PC-3 (cell line): ENCODE data around the gene SDK1. TPM values are rescaled to one million over a fixed set of nuclear protein-coding genes. Genes with fewer than 3 reads are reported as not detected.

Source experiments
- ATAC-seq: fragments of 200-7000 bp; cut with Tn5 transposase; 2 replicates; pipeline ENCODE4 v1.9.1; 2020; ENCODE audit warnings: mild to moderate bottlenecking, moderate library complexity
- BruUV-seq: library from RNA; stranded (reverse); fragments of 400-500 nt; replicated peaks from 2 replicates; lab custom pipeline; 2021; lab: Mats Ljungman, UMichigan
- CTCF ChIA-PET: fragments of 300-600 bp; sonication (Branson Sonifier 250); formaldehyde crosslinking; loops from one replicate; lab custom pipeline; 2022; ENCODE audit warnings: antibody characterized with exemption; lab: Charles Lee
- POLR2A ChIA-PET: fragments of 300-600 bp; sonication (Branson Sonifier 250); formaldehyde crosslinking; loops from one replicate; lab custom pipeline; 2022; ENCODE audit warnings: antibody characterized with exemption; ENCODE audit not compliant: unreplicated experiment; lab: Charles Lee
- DNase-seq: peaks from one replicate; pipeline ENCODE4 v3.0.0-alpha.2; 2015
- H2AFZ ChIP-seq: fragments of 300-600 bp; sonication (generic); 2 replicates; pipeline ENCODE4 v1.6.0; 2016; ENCODE audit warnings: antibody characterized with exemption, low read length
- H3F3A ChIP-seq: fragments of 300-600 bp; sonication (generic); one replicate; pipeline ENCODE4 v1.6.0; 2017; ENCODE audit warnings: antibody characterized with exemption, low read length, control low read depth, mild to moderate bottlenecking; ENCODE audit not compliant: unreplicated experiment
- H3K27ac ChIP-seq: fragments of 300-600 bp; sonication (generic); 2 replicates; pipeline ENCODE4 v1.5.1; 2016; ENCODE audit warnings: mild to moderate bottlenecking, low read length
- H3K27me3 ChIP-seq: fragments of 300-600 bp; sonication (generic); 2 replicates; pipeline ENCODE4 v1.6.1; 2016; ENCODE audit warnings: low read length, mixed read lengths
- H3K36me3 ChIP-seq: fragments of 300-600 bp; sonication (generic); 2 replicates; pipeline ENCODE4 v1.6.1; 2016; ENCODE audit warnings: low read depth, mixed run types, low read length, mixed read lengths
- H3K4me1 ChIP-seq: fragments of 300-600 bp; sonication (generic); 2 replicates; pipeline ENCODE4 v1.5.1; 2016; ENCODE audit warnings: low read length; ENCODE audit not compliant: insufficient read depth
- H3K4me2 ChIP-seq: fragments of 300-600 bp; sonication (generic); 2 replicates; pipeline ENCODE4 v1.6.0; 2016; ENCODE audit warnings: low read length
- H3K4me3 ChIP-seq: fragments of 300-600 bp; sonication (generic); 2 replicates; pipeline ENCODE4 v1.5.1; 2016; ENCODE audit warnings: mild to moderate bottlenecking, low read length, mixed read lengths
- H3K79me2 ChIP-seq: fragments of 300-600 bp; sonication (generic); 2 replicates; pipeline ENCODE4 v1.6.1; 2017; ENCODE audit warnings: low read length, mixed read lengths
- H3K9ac ChIP-seq: fragments of 300-600 bp; sonication (generic); 2 replicates; pipeline ENCODE4 v1.6.0; 2016; ENCODE audit warnings: mild to moderate bottlenecking, low read length
- H3K9me2 ChIP-seq: fragments of 300-600 bp; sonication (generic); replicated peaks from 2 replicates; pipeline ENCODE4 v1.6.1; 2016; ENCODE audit warnings: mixed run types, low read length, mixed read lengths
- H3K9me3 ChIP-seq: fragments of 300-600 bp; sonication (generic); 2 replicates; pipeline ENCODE4 v1.6.1; 2016; ENCODE audit warnings: low read length, mixed read lengths
- H4K20me1 ChIP-seq: fragments of 300-600 bp; sonication (generic); 2 replicates; pipeline ENCODE4 v1.6.1; 2016; ENCODE audit warnings: low read length, mixed read lengths
- CTCF ChIP-seq: fragments of 300-600 bp; sonication (generic); conservative IDR thresholded peaks from 2 replicates; pipeline ENCODE4 v1.5.1; 2017; ENCODE audit warnings: antibody characterized with exemption, low read depth, mild to moderate bottlenecking, low read length
- EZH2 ChIP-seq: fragments of 300-600 bp; sonication (generic); IDR thresholded peaks from one replicate; pipeline ENCODE4 v1.6.1; 2017; ENCODE audit warnings: antibody characterized with exemption, mild to moderate bottlenecking, low read length; ENCODE audit not compliant: unreplicated experiment
- EZH2phosphoT487 ChIP-seq: fragments of 300-600 bp; sonication (generic); IDR thresholded peaks from 2 replicates; pipeline ENCODE4 v1.6.1; 2018; ENCODE audit warnings: mild to moderate bottlenecking, antibody characterized with exemption, low read length, borderline replicate concordance
- intact Hi-C: fragments of 100-400 bp; cut with micrococcal nuclease; formaldehyde crosslinking; loops from 2 replicates; pipeline ENCODE4 v1.9.0; 2023
- total RNA-seq: library from RNA; depleted of rRNA; stranded (reverse); fragments of >200 nt; gene quantifications from 2 replicates; pipeline ENCODE4 v1.2.3, GENCODE V29; 2014

The SDK1 gene
- total RNA-seq, 1 experiment from 2014 or later = 2.8 TPM

DNA sequence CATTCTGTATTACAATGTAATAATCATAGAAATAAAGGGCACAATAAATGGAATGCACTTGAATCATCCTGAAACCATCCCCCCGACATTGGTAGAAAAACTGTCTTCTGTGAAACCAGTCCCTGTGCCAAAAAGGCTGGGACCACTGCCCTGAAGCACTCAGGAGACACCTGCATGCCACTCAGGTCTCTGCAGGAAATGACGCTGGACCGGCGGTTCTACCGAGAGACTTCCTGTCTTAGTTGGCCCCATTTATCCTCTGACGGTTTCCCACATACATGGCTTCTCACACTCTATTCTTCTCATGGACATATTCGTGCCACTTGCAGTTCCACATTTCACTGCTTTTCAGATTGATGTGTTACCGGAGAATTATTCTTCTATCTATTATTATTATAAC is 617.5 kb downstream of the SDK1 start:
- Histone ChIP-seq H3K36me3 (no peaks in the 10 kb centered on the region), H4K20me1 (no peaks in the 10 kb centered on the region), H3F3A (no peaks in the 10 kb centered on the region), H3K4me1 (peaks cover 32% of the 10 kb centered on the region), H2AFZ (no peak overlapping the region), H3K79me2 (no peaks in the 10 kb centered on the region), H3K9ac (no peak overlapping the region), H3K9me2 (no peaks in the 10 kb centered on the region), H3K9me3 (no peaks in the 10 kb centered on the region), H3K27me3 (no peaks in the 10 kb centered on the region), H3K4me2 (no peak overlapping the region), H3K4me3 (no peak overlapping the region), H3K27ac (no peak overlapping the region)
- no TSS peak for BruUV-seq
- CTCF ChIA-PET = no interaction called here
- ATAC-seq = no peak
- DNase-seq = no peak
- intact Hi-C loops = loop anchor here (5.0 kb wide), 1 partner anchor 239 kb away; no protein-coding TSS in a partner anchor
- POLR2A ChIA-PET = no interaction called here
- TF ChIP-seq EZH2 (no peak), CTCF (no peak), EZH2phosphoT487 (no peak)

GRCh38 chr7:3922175-3922635 is 621.2 kb downstream of the SDK1 start:
- peak; percentile 98 for ATAC-seq
- POLR2A ChIA-PET = no interaction called here

More at GRCh38 chr7:3922175-3922635, 621.2 kb downstream of the SDK1 start:
- peak overlapping the region; percentile 17 for H3K4me2 ChIP-seq
- H3K27ac ChIP-seq = peak overlapping the region; percentile 40
- peaks cover 13% of the 10 kb centered on the region for H3K4me1 ChIP-seq
- intact Hi-C loops = loop anchor here (1.0 kb wide), 1 partner anchor 557 kb away; no protein-coding TSS in a partner anchor
- peak overlapping the region; percentile 37; the same call in 1 of the 2 replicates for H3K9ac ChIP-seq
- no peaks in the 10 kb centered on the region for H4K20me1 ChIP-seq
- no peaks in the 10 kb centered on the region for H3K9me3 ChIP-seq
- no peak overlapping the region for H3K4me3 ChIP-seq
- no peaks in the 10 kb centered on the region for H3K9me2 ChIP-seq
- no peaks in the 10 kb centered on the region for H3K36me3 ChIP-seq
- no peaks in the 10 kb centered on the region for H3F3A ChIP-seq
- H2AFZ ChIP-seq = peak overlapping the region; percentile 51
- no TSS peak for BruUV-seq
- peak; percentile 51 for TF ChIP-seq CTCF
- no peak for TF ChIP-seq EZH2phosphoT487
- CTCF ChIA-PET = interaction anchor here (0.6 to 0.8 kb wide), 5 partner anchors 34 to 557 kb away, joined by 3 read pairs; no protein-coding TSS in a partner anchor
- H3K79me2 ChIP-seq = no peaks in the 10 kb centered on the region
- no peaks in the 10 kb centered on the region for H3K27me3 ChIP-seq
- DNase-seq = peak; percentile 85
